Smooth muscle cell (in vitro differentiated cells): ENCODE data around the gene ARL8B. TPM values are rescaled to one million over a fixed set of nuclear protein-coding genes. Genes with fewer than 3 reads are reported as not detected.

Experiments used
- DNase-seq: peaks from one replicate; lab custom pipeline; 2025; ENCODE audit not compliant: unreplicated experiment; lab: John Stamatoyannopoulos, UW
- H2AFZ ChIP-seq: fragments of 200-600 bp; sonication (generic); 2 replicates; pipeline ENCODE4 v1.6.0; 2016; ENCODE audit warnings: antibody characterized with exemption, low read depth, mild to moderate bottlenecking
- H3F3A ChIP-seq: fragments of 200-600 bp; sonication (generic); 2 replicates; pipeline ENCODE4 v1.6.0; 2017; ENCODE audit warnings: antibody characterized with exemption, low read depth
- H3K27ac ChIP-seq: fragments of 200-600 bp; sonication (generic); 2 replicates; pipeline ENCODE4 v1.5.1; 2016; ENCODE audit warnings: low read depth, mild to moderate bottlenecking
- H3K27me3 ChIP-seq: fragments of 200-600 bp; sonication (generic); 2 replicates; pipeline ENCODE4 v1.6.1; 2016; ENCODE audit warnings: low read depth, mild to moderate bottlenecking
- H3K36me3 ChIP-seq: fragments of 200-600 bp; sonication (generic); 2 replicates; pipeline ENCODE4 v1.5.1; 2016; ENCODE audit warnings: low read depth
- H3K4me1 ChIP-seq: fragments of 200-600 bp; sonication (generic); 2 replicates; pipeline ENCODE4 v1.5.1; 2016; ENCODE audit warnings: low read depth
- H3K4me2 ChIP-seq: fragments of 200-600 bp; sonication (generic); 2 replicates; pipeline ENCODE4 v1.6.0; 2016; ENCODE audit warnings: mild to moderate bottlenecking
- H3K4me3 ChIP-seq: fragments of 200-600 bp; sonication (generic); 2 replicates; pipeline ENCODE4 v1.5.1; 2016; ENCODE audit warnings: mild to moderate bottlenecking
- H3K79me2 ChIP-seq: fragments of 200-600 bp; sonication (generic); 2 replicates; pipeline ENCODE4 v1.6.0; 2016; ENCODE audit warnings: low read depth, mild to moderate bottlenecking
- H3K9ac ChIP-seq: fragments of 200-600 bp; sonication (generic); 2 replicates; pipeline ENCODE4 v1.6.0; 2016; ENCODE audit warnings: low read depth
- H3K9me3 ChIP-seq: fragments of 200-600 bp; sonication (generic); replicated peaks from 2 replicates; pipeline ENCODE4 v1.5.1; 2016; ENCODE audit warnings: low read depth
- H4K20me1 ChIP-seq: fragments of 200-600 bp; sonication (generic); 2 replicates; pipeline ENCODE4 v1.6.0; 2016; ENCODE audit warnings: low read depth
- WGBS: methylation state at CpG from one replicate; pipeline ENCODE4 v1.1.7; 2016; ENCODE audit warnings: low lambda C conversion rate; 5-methylcytosine and 5-hydroxymethylcytosine counted together
- polyA plus RNA-seq: library from polyadenylated mRNA; unstranded; fragments of >200 nt; fragmentation: Nextera tagmentation; extraction: Ambion mirVana; gene quantifications from 2 replicates; pipeline ENCODE4 v1.2.1, GENCODE V29; 2016
- total RNA-seq: library from RNA; depleted of rRNA; stranded (reverse); fragments of >200 nt; gene quantifications from 2 replicates; pipeline ENCODE4 v1.2.3, GENCODE V29; 2014
- TF ChIP-seq, protein P1 (sequence below): fragments of 200-600 bp; sonication (generic); IDR thresholded peaks from 2 replicates; pipeline ENCODE4 v1.5.1; 2017; ENCODE audit warnings: borderline replicate concordance, mild to moderate bottlenecking, antibody characterized with exemption; ENCODE audit not compliant: insufficient read depth, poor library complexity, severe bottlenecking

Gene ARL8B
- total and polyA plus RNA-seq, 2 experiments from 2014 or later: 33.6 to 95.0 TPM

- Histone ChIP-seq H3K4me1 (no peaks in the 10 kb centered on the region), H2AFZ (no peak overlapping the region), H3K27ac (peak overlapping the region; percentile 43), H3F3A (no peaks in the 10 kb centered on the region), H3K9ac (no peak overlapping the region), H3K4me3 (no peak overlapping the region), H3K4me2 (no peak overlapping the region), H3K9me3 (peaks cover 2% of the 10 kb centered on the region), H3K79me2 (peaks cover 100% of the 10 kb centered on the region), H4K20me1 (peaks cover 98% of the 10 kb centered on the region), H3K27me3 (no peaks in the 10 kb centered on the region), H3K36me3 (no peaks in the 10 kb centered on the region)
- no peak for DNase-seq
- TF ChIP-seq, protein P1, sequence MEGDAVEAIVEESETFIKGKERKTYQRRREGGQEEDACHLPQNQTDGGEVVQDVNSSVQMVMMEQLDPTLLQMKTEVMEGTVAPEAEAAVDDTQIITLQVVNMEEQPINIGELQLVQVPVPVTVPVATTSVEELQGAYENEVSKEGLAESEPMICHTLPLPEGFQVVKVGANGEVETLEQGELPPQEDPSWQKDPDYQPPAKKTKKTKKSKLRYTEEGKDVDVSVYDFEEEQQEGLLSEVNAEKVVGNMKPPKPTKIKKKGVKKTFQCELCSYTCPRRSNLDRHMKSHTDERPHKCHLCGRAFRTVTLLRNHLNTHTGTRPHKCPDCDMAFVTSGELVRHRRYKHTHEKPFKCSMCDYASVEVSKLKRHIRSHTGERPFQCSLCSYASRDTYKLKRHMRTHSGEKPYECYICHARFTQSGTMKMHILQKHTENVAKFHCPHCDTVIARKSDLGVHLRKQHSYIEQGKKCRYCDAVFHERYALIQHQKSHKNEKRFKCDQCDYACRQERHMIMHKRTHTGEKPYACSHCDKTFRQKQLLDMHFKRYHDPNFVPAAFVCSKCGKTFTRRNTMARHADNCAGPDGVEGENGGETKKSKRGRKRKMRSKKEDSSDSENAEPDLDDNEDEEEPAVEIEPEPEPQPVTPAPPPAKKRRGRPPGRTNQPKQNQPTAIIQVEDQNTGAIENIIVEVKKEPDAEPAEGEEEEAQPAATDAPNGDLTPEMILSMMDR: no peak
- 67% methylated on average over 5 of the region's 5 CpGs for WGBS
Measured at GRCh38 chr3:5138214-5138981, 16.3 kb downstream of the ARL8B start.

GRCh38 chr3:5140230-5140621 lies 18.1 kb downstream of the ARL8B start:
- Histone ChIP-seq H3F3A (no peaks in the 10 kb centered on the region), H2AFZ (no peak overlapping the region), H3K4me3 (no peak overlapping the region), H3K36me3 (no peaks in the 10 kb centered on the region), H3K79me2 (peaks cover 100% of the 10 kb centered on the region), H4K20me1 (peaks cover 94% of the 10 kb centered on the region), H3K27ac (no peak overlapping the region), H3K4me1 (no peaks in the 10 kb centered on the region), H3K27me3 (no peaks in the 10 kb centered on the region), H3K9ac (no peak overlapping the region), H3K9me3 (peaks cover 12% of the 10 kb centered on the region), H3K4me2 (no peak overlapping the region)
- no peak for DNase-seq
- TF ChIP-seq, protein P1: no peak
- WGBS: 93% methylated on average over 4 of the region's 4 CpGs

DNA sequence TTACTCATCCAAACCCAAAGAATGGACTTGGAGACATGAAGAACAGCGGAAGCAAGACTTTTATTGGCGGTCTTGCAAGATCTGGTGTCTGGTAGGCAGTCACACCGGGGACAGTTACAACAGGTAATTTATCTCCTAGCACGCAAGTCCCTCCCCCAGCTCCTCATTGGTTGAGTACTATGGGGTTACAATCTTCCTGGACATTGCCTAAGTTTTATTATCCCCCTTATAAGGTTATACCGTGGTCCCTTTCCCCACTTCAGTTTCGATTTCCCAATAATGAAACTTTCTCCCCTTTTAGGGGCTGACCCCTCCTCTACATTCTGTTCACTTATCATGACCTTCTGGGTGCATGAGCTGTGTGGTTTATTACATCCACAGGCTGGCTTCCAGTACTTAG lies 18.7 kb downstream of the ARL8B start:
- H4K20me1 ChIP-seq: peaks cover 94% of the 10 kb centered on the region
- H3K4me1 ChIP-seq: no peaks in the 10 kb centered on the region
- TF ChIP-seq, protein P1: no peak
- no peak overlapping the region for H3K4me2 ChIP-seq
- H3K27ac ChIP-seq: no peak overlapping the region
- no peak overlapping the region for H2AFZ ChIP-seq
- H3F3A ChIP-seq: no peaks in the 10 kb centered on the region
- H3K79me2 ChIP-seq: peaks cover 100% of the 10 kb centered on the region
- no peaks in the 10 kb centered on the region for H3K27me3 ChIP-seq
- H3K9ac ChIP-seq: no peak overlapping the region
- H3K36me3 ChIP-seq: no peaks in the 10 kb centered on the region
- peaks cover 12% of the 10 kb centered on the region for H3K9me3 ChIP-seq
- no peak overlapping the region for H3K4me3 ChIP-seq
- DNase-seq: no peak
- WGBS: 96% methylated on average over 6 of the region's 6 CpGs

GRCh38 chr3:5141760-5142159 lies 19.7 kb downstream of the ARL8B start:
- H3K27me3 ChIP-seq: no peaks in the 10 kb centered on the region
- peaks cover 12% of the 10 kb centered on the region for H3K9me3 ChIP-seq
- H3K9ac ChIP-seq: no peak overlapping the region
- H3K4me2 ChIP-seq: no peak overlapping the region
- peaks cover 100% of the 10 kb centered on the region for H3K79me2 ChIP-seq
- no peak overlapping the region for H3K27ac ChIP-seq
- TF ChIP-seq, protein P1: no peak
- H4K20me1 ChIP-seq: peaks cover 93% of the 10 kb centered on the region
- H3K4me3 ChIP-seq: no peak overlapping the region
- DNase-seq: no peak
- H3K4me1 ChIP-seq: no peaks in the 10 kb centered on the region
- 98% methylated on average over 4 of the region's 4 CpGs for WGBS
- H3K36me3 ChIP-seq: no peaks in the 10 kb centered on the region
- no peaks in the 10 kb centered on the region for H3F3A ChIP-seq
- no peak overlapping the region for H2AFZ ChIP-seq
